SK-N-SH treated with all-trans-retinoic acid at 6 μM for 48 hours (cell line): ENCODE results near the gene PSEN2.

Experiments used
- OSR1 ChIP-seq: fragments of 250-450 bp; sonication (Bioruptor Pico); IDR thresholded peaks from 2 replicates; pipeline ENCODE4 v1.8.0; 2022; ENCODE audit warnings: moderate library complexity, mild to moderate bottlenecking, inconsistent platforms
- PATZ1 ChIP-seq: fragments of 250-450 bp; sonication (Bioruptor Pico); IDR thresholded peaks from 2 replicates; pipeline ENCODE4 v1.8.0; 2020; ENCODE audit warnings: mild to moderate bottlenecking, moderate library complexity, borderline replicate concordance
- POU6F1 ChIP-seq: fragments of 250-450 bp; sonication (Bioruptor Pico); IDR thresholded peaks from 2 replicates; pipeline ENCODE4 v1.8.0; 2021; ENCODE audit warnings: low read depth, mild to moderate bottlenecking, moderate library complexity, borderline replicate concordance
- RARB ChIP-seq: fragments of 250-450 bp; sonication (Bioruptor Pico); IDR thresholded peaks from 2 replicates; pipeline ENCODE4 v1.8.0; 2021; ENCODE audit warnings: mild to moderate bottlenecking, moderate library complexity
- ZFP30 ChIP-seq: fragments of 450-650 bp; formaldehyde crosslinking; IDR thresholded peaks from 2 replicates; pipeline ENCODE4 v1.5.0; 2022; ENCODE audit warnings: mild to moderate bottlenecking, moderate library complexity
- ZNF565 ChIP-seq: fragments of 450-650 bp; formaldehyde crosslinking; conservative IDR thresholded peaks from 2 replicates; pipeline ENCODE4 v1.5.0; 2020; ENCODE audit warnings: low read depth, mild to moderate bottlenecking, moderate library complexity
- ZNF70 ChIP-seq: fragments of 450-650 bp; formaldehyde crosslinking; IDR thresholded peaks from 2 replicates; pipeline ENCODE4 v1.5.0; 2020; ENCODE audit warnings: mild to moderate bottlenecking, moderate library complexity

GRCh38 chr1:226921504-226921903, 51.1 kb downstream of the PSEN2 start:
- TF ChIP-seq ZFP30 (CRISPR knock-in tag) (no peak), POU6F1 (CRISPR knock-in tag) (no peak), ZNF70 (CRISPR knock-in tag) (no peak), OSR1 (CRISPR knock-in tag) (no peak), PATZ1 (CRISPR knock-in tag) (no peak), RARB (no peak), ZNF565 (CRISPR knock-in tag) (no peak)
